ENCODE data around the gene AKAP1. TPM values are rescaled to one million over a fixed set of nuclear protein-coding genes. Genes with fewer than 3 reads are reported as not detected.

Gene AKAP1
- polyA plus RNA-seq, 1 of the 3 experiments (the other 2 are of a cell fraction), result 36.3 TPM

GRCh38 chr17:57050306-57050705 lies 34.7 kb upstream of the AKAP1 start:
- Histone ChIP-seq H3K27me3 (ENCODE audit: insufficient read depth) (no peaks in the 10 kb centered on the region), H3K9ac (no peak overlapping the region), H3K4me1 (ENCODE audit: control insufficient read depth in 1 of 2, insufficient read depth in 2 of 2, low read depth in 1 of 2, low read length in 1 of 2) (no peaks in the 10 kb centered on the region), H2AFZ (ENCODE audit: low read depth) (no peak overlapping the region), H3K4me2 (no peak overlapping the region), H3K4me3 (ENCODE audit: low read depth in 2 of 2, low read length in 1 of 2) (no peak overlapping the region), H3K79me2 (ENCODE audit: insufficient read depth) (no peaks in the 10 kb centered on the region), H4K20me1 (ENCODE audit: insufficient read depth) (no peaks in the 10 kb centered on the region), H3K36me3 (replicated peaks in 1 of 2; ENCODE audit: control insufficient read depth in 1 of 2, insufficient read depth in 2 of 2, low read length in 1 of 2) (no peaks in the 10 kb centered on the region), H3K9me2 (no peaks in the 10 kb centered on the region), H3K9me3 (no peaks in the 10 kb centered on the region), H3F3A (replicated peaks; ENCODE audit: insufficient read depth) (no peaks in the 10 kb centered on the region), H3K27ac (ENCODE audit: low read depth in 2 of 2, low read length in 1 of 2) (no peak overlapping the region)
- no peak for TF ChIP-seq SIN3A (IDR thresholded peaks at IDR 0.05; ENCODE audit: borderline replicate concordance, low read depth, low read length)
- TF ChIP-seq TEAD4 (IDR thresholded peaks at IDR 0.05; ENCODE audit: borderline replicate concordance, insufficient read depth), result no peak
- no peak for TF ChIP-seq PBX3 (IDR thresholded peaks at IDR 0.05)
- no peak for TF ChIP-seq RXRA (IDR thresholded peaks at IDR 0.05; ENCODE audit: borderline replicate concordance, low read depth)
- TF ChIP-seq RFX5 (IDR thresholded peaks at IDR 0.05; ENCODE audit: low read length), result no peak
- no peak for TF ChIP-seq MAX (IDR thresholded peaks at IDR 0.05; ENCODE audit: low read depth)
- no peak for TF ChIP-seq SMC3 (IDR thresholded peaks at IDR 0.05; ENCODE audit: low read depth, low read length)
- TF ChIP-seq POLR2AphosphoS5 (IDR thresholded peaks at IDR 0.05; ENCODE audit: low read depth, low read length), result no peak
- no peak for TF ChIP-seq IRF3 (IDR thresholded peaks at IDR 0.05; ENCODE audit: low read depth, low read length)
- no peak for TF ChIP-seq RCOR1 (IDR thresholded peaks at IDR 0.05; ENCODE audit: low read length)
- TF ChIP-seq CTCF (IDR thresholded peaks at IDR 0.05), result no peak; the same call in 1 of the 2 replicates
- no peak for TF ChIP-seq MXI1 (IDR thresholded peaks at IDR 0.05; ENCODE audit: low read depth, low read length)
- TF ChIP-seq GABPA (IDR thresholded peaks at IDR 0.05; ENCODE audit: low read depth), result no peak
- TF ChIP-seq REST (IDR thresholded peaks at IDR 0.05; ENCODE audit: low read depth, low read length), result no peak
- TF ChIP-seq NFIC (IDR thresholded peaks at IDR 0.05; ENCODE audit: borderline replicate concordance), result no peak
- TF ChIP-seq USF2 (IDR thresholded peaks at IDR 0.05; ENCODE audit: borderline replicate concordance, low read depth, low read length), result no peak
- TF ChIP-seq MEF2A (IDR thresholded peaks at IDR 0.05; ENCODE audit: borderline replicate concordance, low read depth), result no peak
- TF ChIP-seq NRF1 (IDR thresholded peaks at IDR 0.05; ENCODE audit: low read depth, low read length), result no peak
- TF ChIP-seq ELF1 (IDR thresholded peaks at IDR 0.05), result no peak
- TF ChIP-seq TAF1 (IDR thresholded peaks at IDR 0.05; ENCODE audit: borderline replicate concordance, low read depth, low read length), result no peak
- WGBS (ENCODE audit: low lambda C conversion rate), result 49% methylated on average over 5 of the region's 5 CpGs
- ChIA-PET POLR2A (no interaction called here), CTCF (interaction anchor here (0.7 to 1.4 kb wide), 6 partner anchors 30 to 785 kb away, joined by 3 to 5 read pairs (median 3); partner anchors contain the start of gene AKAP1)
- no peak for DNase-seq

Data from SK-N-SH (cell line).